Nephron progenitor cell (in vitro differentiated cells): ENCODE measurements around the gene BTBD8.

Source experiments
- DNase-seq: peaks from one replicate; pipeline ENCODE4 v3.0.0; 2021
- H3K27ac Mint-ChIP-seq: 2 replicates; pipeline ENCODE4 v1.8.0; 2021; ENCODE audit warnings: mild to moderate bottlenecking, moderate library complexity, mixed read lengths
- H3K27me3 Mint-ChIP-seq: 2 replicates; pipeline ENCODE4 v1.8.0; 2021; ENCODE audit warnings: mild to moderate bottlenecking, low read depth, mixed read lengths; ENCODE audit not compliant: poor library complexity
- H3K36me3 Mint-ChIP-seq: 2 replicates; pipeline ENCODE4 v1.8.0; 2021; ENCODE audit warnings: low read depth, mixed read lengths
- H3K4me1 Mint-ChIP-seq: 2 replicates; pipeline ENCODE4 v1.8.0; 2021; ENCODE audit warnings: mixed read lengths
- H3K4me3 Mint-ChIP-seq: 2 replicates; pipeline ENCODE4 v1.8.0; 2021; ENCODE audit warnings: mild to moderate bottlenecking, moderate library complexity, mixed read lengths
- H3K9me3 Mint-ChIP-seq: 2 replicates; pipeline ENCODE4 v1.8.0; 2021; ENCODE audit warnings: mild to moderate bottlenecking, moderate library complexity, mixed read lengths
- TF ChIP-seq, protein P1 (sequence below): fragments of 200-600 bp; sonication (generic); IDR thresholded peaks from 2 replicates; pipeline ENCODE4 v1.5.0; 2021; ENCODE audit warnings: antibody characterized with exemption

The BTBD8 gene

DNA sequence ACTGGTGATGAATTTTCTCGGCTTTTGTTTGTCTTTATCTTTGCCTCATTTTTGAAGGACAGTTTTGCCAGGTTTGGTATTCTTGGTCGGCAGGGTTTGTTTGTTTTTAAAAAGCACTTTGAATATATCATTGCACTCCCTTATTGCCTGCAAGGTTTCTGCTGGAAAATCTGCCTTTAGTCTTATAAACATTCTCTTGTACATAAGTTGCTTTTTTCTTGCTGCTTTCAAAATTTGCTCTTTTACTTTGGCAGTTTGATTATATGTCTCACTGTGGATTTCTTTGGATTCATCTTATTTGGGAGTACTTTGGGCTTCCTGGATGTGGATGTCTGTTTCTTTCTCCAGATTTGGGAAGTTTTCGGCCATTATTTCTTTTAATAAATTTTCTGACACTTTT lies 79.4 kb downstream of the BTBD8 start:
- no peaks in the 10 kb centered on the region for H3K4me1 Mint-ChIP-seq
- H3K27me3 Mint-ChIP-seq, result peaks cover 3% of the 10 kb centered on the region
- TF ChIP-seq, protein P1, sequence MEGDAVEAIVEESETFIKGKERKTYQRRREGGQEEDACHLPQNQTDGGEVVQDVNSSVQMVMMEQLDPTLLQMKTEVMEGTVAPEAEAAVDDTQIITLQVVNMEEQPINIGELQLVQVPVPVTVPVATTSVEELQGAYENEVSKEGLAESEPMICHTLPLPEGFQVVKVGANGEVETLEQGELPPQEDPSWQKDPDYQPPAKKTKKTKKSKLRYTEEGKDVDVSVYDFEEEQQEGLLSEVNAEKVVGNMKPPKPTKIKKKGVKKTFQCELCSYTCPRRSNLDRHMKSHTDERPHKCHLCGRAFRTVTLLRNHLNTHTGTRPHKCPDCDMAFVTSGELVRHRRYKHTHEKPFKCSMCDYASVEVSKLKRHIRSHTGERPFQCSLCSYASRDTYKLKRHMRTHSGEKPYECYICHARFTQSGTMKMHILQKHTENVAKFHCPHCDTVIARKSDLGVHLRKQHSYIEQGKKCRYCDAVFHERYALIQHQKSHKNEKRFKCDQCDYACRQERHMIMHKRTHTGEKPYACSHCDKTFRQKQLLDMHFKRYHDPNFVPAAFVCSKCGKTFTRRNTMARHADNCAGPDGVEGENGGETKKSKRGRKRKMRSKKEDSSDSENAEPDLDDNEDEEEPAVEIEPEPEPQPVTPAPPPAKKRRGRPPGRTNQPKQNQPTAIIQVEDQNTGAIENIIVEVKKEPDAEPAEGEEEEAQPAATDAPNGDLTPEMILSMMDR, result no peak

DNA sequence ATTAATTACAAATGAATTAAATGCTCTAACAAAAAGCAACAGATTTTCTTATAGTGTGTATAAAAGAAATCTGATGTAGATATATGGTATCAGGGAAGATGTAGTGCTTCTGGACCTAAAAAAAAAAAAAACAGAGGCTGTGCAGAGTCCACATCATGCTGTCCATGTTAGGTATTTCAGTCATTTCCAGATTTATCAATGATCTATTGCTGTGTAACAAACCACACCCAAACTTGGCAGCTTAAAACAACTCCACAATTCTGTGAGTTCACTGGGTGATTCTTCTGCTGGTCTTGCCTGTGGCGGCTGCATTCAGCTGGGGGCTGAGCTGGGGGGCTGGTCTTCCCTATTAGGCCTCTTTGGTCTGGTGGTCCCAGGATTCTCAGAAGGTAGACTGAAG lies 85.2 kb downstream of the BTBD8 start:
- peaks cover 9% of the 10 kb centered on the region for H3K9me3 Mint-ChIP-seq
- H3K27me3 Mint-ChIP-seq, result no peaks in the 10 kb centered on the region
- no peak overlapping the region for H3K27ac Mint-ChIP-seq
- no peaks in the 10 kb centered on the region for H3K4me1 Mint-ChIP-seq
- no peak for DNase-seq
- H3K4me3 Mint-ChIP-seq, result no peak overlapping the region
- peaks cover 24% of the 10 kb centered on the region for H3K36me3 Mint-ChIP-seq
- TF ChIP-seq, protein P1, result no peak

More for the DNA sequence above, 79.4 kb downstream of the BTBD8 start:
- DNase-seq, result no peak
- Mint-ChIP-seq H3K9me3 (peaks cover 49% of the 10 kb centered on the region), H3K4me3 (no peak overlapping the region), H3K27ac (no peak overlapping the region), H3K36me3 (peaks cover 65% of the 10 kb centered on the region)

DNA sequence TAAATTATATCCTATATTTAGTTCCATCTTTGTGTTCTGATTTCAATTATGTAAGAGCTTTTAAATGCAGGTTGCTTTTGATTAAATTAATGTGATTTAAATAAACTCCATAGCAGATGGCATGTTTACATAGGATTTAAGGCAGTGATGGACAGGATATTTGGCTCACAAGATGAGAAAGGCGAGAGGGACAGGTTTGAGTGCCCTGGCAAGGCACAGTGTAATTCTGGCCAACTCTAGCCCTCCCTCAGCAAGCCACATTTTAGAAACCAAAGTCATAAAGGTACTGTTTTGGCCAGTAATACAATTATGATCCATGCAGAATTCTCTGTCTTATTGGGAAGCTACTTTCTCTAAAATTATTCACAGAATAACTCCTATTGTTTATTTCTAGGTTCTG lies 87.0 kb downstream of the BTBD8 start:
- TF ChIP-seq, protein P1, result no peak
- Mint-ChIP-seq H3K27ac (no peak overlapping the region), H3K4me1 (no peaks in the 10 kb centered on the region), H3K27me3 (no peaks in the 10 kb centered on the region), H3K9me3 (no peaks in the 10 kb centered on the region), H3K36me3 (peaks cover 10% of the 10 kb centered on the region), H3K4me3 (no peak overlapping the region)
- DNase-seq, result no peak

DNA sequence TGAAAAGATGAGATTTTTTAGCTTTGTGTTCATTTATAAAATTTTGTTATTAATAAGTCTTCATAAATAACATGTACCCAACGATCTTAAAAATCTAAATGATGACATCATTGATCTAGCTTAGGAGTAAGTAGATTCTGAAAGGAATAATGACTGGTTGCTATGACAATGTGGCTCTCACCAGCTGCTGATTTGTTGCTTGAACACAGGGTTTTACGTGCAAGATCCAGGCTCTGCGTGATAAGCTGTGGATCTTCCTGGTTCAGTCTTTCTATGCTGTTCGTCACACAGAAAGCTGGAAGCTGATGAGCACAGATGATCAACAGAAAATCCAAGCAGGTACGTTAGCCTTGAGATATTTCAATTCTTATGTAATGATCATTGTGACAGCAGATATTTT lies 88.5 kb downstream of the BTBD8 start:
- Mint-ChIP-seq H3K36me3 (peaks cover 9% of the 10 kb centered on the region), H3K27ac (no peak overlapping the region), H3K27me3 (peaks cover 3% of the 10 kb centered on the region), H3K4me1 (no peaks in the 10 kb centered on the region), H3K4me3 (no peak overlapping the region), H3K9me3 (no peaks in the 10 kb centered on the region)
- TF ChIP-seq, protein P1, result no peak
- no peak for DNase-seq

DNA sequence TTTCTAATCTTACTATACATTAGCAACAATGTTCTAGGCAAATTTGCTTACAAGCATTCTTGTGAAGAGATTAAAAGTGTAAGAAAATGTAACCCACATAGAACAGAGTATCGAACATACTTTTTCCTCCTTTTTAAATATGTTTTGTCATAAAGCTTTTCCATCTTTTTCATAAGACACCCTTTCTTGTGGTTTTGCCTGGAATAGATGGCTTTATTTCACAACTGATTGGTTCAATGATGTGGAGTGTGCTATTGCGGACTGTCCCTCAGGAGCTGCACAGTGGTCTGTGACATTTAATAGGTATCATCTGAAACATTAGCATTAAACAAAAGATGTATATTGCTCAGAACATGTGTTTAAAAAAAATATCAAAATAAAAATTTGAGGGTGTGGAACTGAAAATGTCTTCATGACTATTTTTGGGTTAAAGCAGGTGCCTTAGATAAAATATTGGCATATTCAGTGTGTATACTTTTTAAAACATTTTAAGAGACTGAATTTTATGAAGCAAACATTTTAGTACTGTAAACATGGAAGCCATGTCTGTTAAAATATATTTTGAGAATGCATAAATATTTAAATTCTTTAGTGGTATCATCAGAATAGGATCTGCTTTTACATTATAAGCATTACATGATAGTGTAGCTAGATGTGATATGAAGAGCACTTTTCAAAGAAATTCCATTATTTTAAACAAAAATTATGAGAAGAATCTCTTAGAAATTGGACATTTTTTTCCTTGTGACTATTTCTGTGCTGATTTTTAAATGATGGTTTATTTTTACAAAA lies 89.3 kb downstream of the BTBD8 start:
- peaks cover 3% of the 10 kb centered on the region for H3K27me3 Mint-ChIP-seq
- no peak overlapping the region for H3K27ac Mint-ChIP-seq
- DNase-seq, result no peak
- no peaks in the 10 kb centered on the region for H3K4me1 Mint-ChIP-seq
- H3K36me3 Mint-ChIP-seq, result peaks cover 10% of the 10 kb centered on the region
- no peak overlapping the region for H3K4me3 Mint-ChIP-seq
- TF ChIP-seq, protein P1, result no peak
- H3K9me3 Mint-ChIP-seq, result no peaks in the 10 kb centered on the region

DNA sequence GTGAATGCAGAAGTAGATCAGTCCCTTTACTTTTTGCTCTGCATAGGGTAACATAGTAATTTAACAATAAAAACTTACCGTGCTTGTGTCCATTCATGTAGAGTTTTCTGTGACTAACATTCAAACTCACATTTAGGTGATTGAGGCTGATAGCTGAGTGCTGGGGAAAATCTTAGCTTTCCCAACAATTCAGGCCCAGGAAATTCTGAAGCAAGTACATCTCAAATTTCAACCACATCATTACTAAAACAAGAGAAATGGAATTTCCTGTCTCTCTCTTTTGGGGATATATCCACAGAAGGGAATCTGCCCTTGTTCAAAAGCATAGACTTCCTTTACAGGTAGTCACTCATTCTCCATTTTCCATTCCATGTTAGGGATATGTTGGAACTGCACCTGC lies 104.5 kb downstream of the BTBD8 start:
- Mint-ChIP-seq H3K27ac (no peak overlapping the region), H3K36me3 (peaks cover 22% of the 10 kb centered on the region), H3K4me1 (no peaks in the 10 kb centered on the region), H3K4me3 (no peak overlapping the region), H3K27me3 (peaks cover 4% of the 10 kb centered on the region), H3K9me3 (no peaks in the 10 kb centered on the region)
- TF ChIP-seq, protein P1, result no peak
- DNase-seq, result no peak
